GM23248 (cell line): ENCODE results near the gene OOSP3. TPM values are rescaled to one million over a fixed set of nuclear protein-coding genes. Genes with fewer than 3 reads are reported as not detected.

ENCODE experiments used
- DNase-seq: peaks from one replicate; pipeline ENCODE4 v3.0.0-alpha.2; 2015
- H2AFZ ChIP-seq: fragments of 200-600 bp; sonication (generic); 2 replicates; pipeline ENCODE4 v1.6.1; 2016; ENCODE audit warnings: antibody characterized with exemption
- H3F3A ChIP-seq: fragments of 200-600 bp; sonication (generic); 2 replicates; pipeline ENCODE4 v1.6.1; 2016; ENCODE audit warnings: mild to moderate bottlenecking, antibody characterized with exemption, mixed run types; ENCODE audit not compliant: insufficient read depth
- H3K27ac ChIP-seq: fragments of 200-600 bp; sonication (generic); 2 replicates; pipeline ENCODE4 v1.5.1; 2016; ENCODE audit warnings: mild to moderate bottlenecking
- H3K27me3 ChIP-seq: fragments of 200-600 bp; sonication (generic); replicated peaks from 2 replicates; pipeline ENCODE4 v1.6.1; 2016; ENCODE audit warnings: mild to moderate bottlenecking; ENCODE audit not compliant: insufficient read depth
- H3K36me3 ChIP-seq: fragments of 200-600 bp; sonication (generic); 2 replicates; pipeline ENCODE4 v1.6.1; 2016; ENCODE audit warnings: low read depth, mild to moderate bottlenecking
- H3K4me1 ChIP-seq: fragments of 200-600 bp; sonication (generic); 2 replicates; pipeline ENCODE4 v1.6.1; 2016; ENCODE audit warnings: mild to moderate bottlenecking; ENCODE audit not compliant: insufficient read depth
- H3K4me2 ChIP-seq: fragments of 200-600 bp; sonication (generic); one replicate; pipeline ENCODE4 v1.6.1; 2016; ENCODE audit warnings: mild to moderate bottlenecking; ENCODE audit not compliant: unreplicated experiment
- H3K4me3 ChIP-seq: fragments of 200-600 bp; sonication (generic); 2 replicates; pipeline ENCODE4 v1.5.1; 2016; ENCODE audit warnings: mild to moderate bottlenecking
- H3K79me2 ChIP-seq: fragments of 200-600 bp; sonication (generic); 2 replicates; pipeline ENCODE4 v1.6.1; 2016; ENCODE audit warnings: mild to moderate bottlenecking; ENCODE audit not compliant: insufficient read depth
- H3K9ac ChIP-seq: fragments of 200-600 bp; sonication (generic); 2 replicates; pipeline ENCODE4 v1.6.1; 2016; ENCODE audit warnings: mild to moderate bottlenecking
- H3K9me2 ChIP-seq: fragments of 200-600 bp; sonication (generic); 2 replicates; pipeline ENCODE4 v1.6.1; 2016; ENCODE audit warnings: mixed run types, mild to moderate bottlenecking, moderate library complexity; ENCODE audit not compliant: insufficient read depth
- H3K9me3 ChIP-seq: fragments of 200-600 bp; sonication (generic); one replicate; pipeline ENCODE4 v1.6.1; 2017; ENCODE audit warnings: low read depth
- H4K20me1 ChIP-seq: fragments of 200-600 bp; sonication (generic); 2 replicates; pipeline ENCODE4 v1.6.0; 2016; ENCODE audit not compliant: insufficient read depth
- EZH2 ChIP-seq: fragments of 200-600 bp; sonication (generic); IDR thresholded peaks from 2 replicates; pipeline ENCODE4 v1.6.1; 2018; ENCODE audit warnings: antibody characterized with exemption, mild to moderate bottlenecking; ENCODE audit not compliant: insufficient read depth, poor library complexity, severe bottlenecking
- EZH2phosphoT487 ChIP-seq: fragments of 200-600 bp; sonication (generic); IDR thresholded peaks from 2 replicates; pipeline ENCODE4 v1.6.1; 2018; ENCODE audit warnings: antibody characterized with exemption, moderate library complexity, mild to moderate bottlenecking, low read depth; ENCODE audit not compliant: insufficient read depth
- WGBS, 2 experiments: methylation state at CpG; one replicate each; pipeline ENCODE4 v1.1.6; 2015 to 2017; ENCODE audit warnings: low lambda C conversion rate in 2 of 2, low coverage in 1 of 2; ENCODE audit errors: missing lambda C conversion rate in 2 of 2; 5-methylcytosine and 5-hydroxymethylcytosine counted together
- in situ Hi-C: fragments of 300-500 bp; cut with MboI; formaldehyde crosslinking; loops from 2 replicates; pipeline ENCODE4 v1.15.0; 2020
- polyA plus RNA-seq: library from polyadenylated mRNA; unstranded; fragments of >200 nt; fragmentation: Nextera tagmentation; extraction: Ambion mirVana; gene quantifications from 2 replicates; pipeline ENCODE4 v1.2.1, GENCODE V29; 2016
- total RNA-seq: library from RNA; depleted of rRNA; stranded (reverse); fragments of >200 nt; shearing (Covaris generic); gene quantifications from 2 replicates; pipeline ENCODE4 v1.2.3, GENCODE V29; 2014; rRNA removed

The OOSP3 gene
- total and polyA plus RNA-seq, 2 experiments from 2014 or later: not detected

DNA sequence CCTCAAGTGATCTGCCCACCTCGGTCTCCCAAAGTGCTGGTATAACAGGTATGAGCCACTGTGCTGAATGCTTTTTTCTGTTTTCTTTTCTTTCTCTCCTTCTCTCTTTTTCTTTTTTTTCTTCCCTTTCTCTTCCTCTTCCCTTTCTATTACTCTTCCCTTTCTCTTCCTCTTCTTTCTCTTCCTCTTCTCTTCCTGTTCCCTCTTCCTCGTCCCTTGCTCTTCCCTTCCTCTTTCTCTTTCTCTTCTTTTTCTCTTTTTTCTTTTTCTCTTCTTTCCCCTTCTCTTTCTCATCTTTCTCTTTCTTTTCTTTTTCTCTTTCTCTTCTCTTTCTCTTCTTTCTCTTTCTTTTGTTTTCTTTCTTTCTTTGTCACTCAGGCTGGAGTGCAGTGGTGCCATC is 60.9 kb downstream of the OOSP3 start:
- Histone ChIP-seq H3K9ac (no peak overlapping the region), H3F3A (no peaks in the 10 kb centered on the region), H3K79me2 (no peaks in the 10 kb centered on the region), H3K27ac (no peak overlapping the region), H3K27me3 (no peaks in the 10 kb centered on the region), H3K4me1 (no peaks in the 10 kb centered on the region), H2AFZ (no peak overlapping the region), H3K4me2 (no peak overlapping the region), H3K4me3 (no peak overlapping the region), H4K20me1 (no peaks in the 10 kb centered on the region), H3K9me2 (no peaks in the 10 kb centered on the region), H3K9me3 (no peaks in the 10 kb centered on the region), H3K36me3 (no peaks in the 10 kb centered on the region)
- in situ Hi-C loops: no loop called here
- TF ChIP-seq EZH2phosphoT487: no peak
- TF ChIP-seq EZH2: no peak
- WGBS, 2 experiments: 3 to 19% methylated on average over 2 of the region's 2 CpGs
- no peak for DNase-seq

DNA sequence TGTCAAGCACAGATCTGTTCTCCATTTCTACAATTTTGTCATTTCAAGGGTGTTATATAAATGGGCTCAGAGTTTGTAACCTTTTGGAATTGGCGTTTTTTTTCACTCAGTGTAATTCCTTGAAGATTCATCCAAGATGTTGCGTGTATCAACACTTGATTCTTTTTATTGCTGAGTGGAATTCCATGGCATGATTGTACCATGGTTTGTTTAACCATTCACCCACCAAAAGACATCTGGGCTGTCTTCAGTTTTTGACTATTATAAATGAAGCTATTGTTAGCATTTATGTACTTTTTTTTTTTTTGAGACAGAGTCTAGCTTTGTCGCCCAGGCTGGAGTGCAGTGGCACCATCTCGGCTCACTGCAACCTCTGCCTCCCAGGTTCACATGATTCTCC is 62.5 kb downstream of the OOSP3 start:
- Histone ChIP-seq H4K20me1 (no peaks in the 10 kb centered on the region), H3K27me3 (no peaks in the 10 kb centered on the region), H3K4me1 (no peaks in the 10 kb centered on the region), H2AFZ (no peak overlapping the region), H3K9me3 (no peaks in the 10 kb centered on the region), H3K79me2 (no peaks in the 10 kb centered on the region), H3K4me3 (no peak overlapping the region), H3K36me3 (no peaks in the 10 kb centered on the region), H3K9ac (no peak overlapping the region), H3K27ac (no peak overlapping the region), H3K9me2 (no peaks in the 10 kb centered on the region), H3F3A (no peaks in the 10 kb centered on the region), H3K4me2 (no peak overlapping the region)
- 17 to 29% methylated on average over 4 of the region's 4 CpGs for WGBS, 2 experiments
- TF ChIP-seq EZH2: no peak
- no peak for DNase-seq
- in situ Hi-C loops: no loop called here

DNA sequence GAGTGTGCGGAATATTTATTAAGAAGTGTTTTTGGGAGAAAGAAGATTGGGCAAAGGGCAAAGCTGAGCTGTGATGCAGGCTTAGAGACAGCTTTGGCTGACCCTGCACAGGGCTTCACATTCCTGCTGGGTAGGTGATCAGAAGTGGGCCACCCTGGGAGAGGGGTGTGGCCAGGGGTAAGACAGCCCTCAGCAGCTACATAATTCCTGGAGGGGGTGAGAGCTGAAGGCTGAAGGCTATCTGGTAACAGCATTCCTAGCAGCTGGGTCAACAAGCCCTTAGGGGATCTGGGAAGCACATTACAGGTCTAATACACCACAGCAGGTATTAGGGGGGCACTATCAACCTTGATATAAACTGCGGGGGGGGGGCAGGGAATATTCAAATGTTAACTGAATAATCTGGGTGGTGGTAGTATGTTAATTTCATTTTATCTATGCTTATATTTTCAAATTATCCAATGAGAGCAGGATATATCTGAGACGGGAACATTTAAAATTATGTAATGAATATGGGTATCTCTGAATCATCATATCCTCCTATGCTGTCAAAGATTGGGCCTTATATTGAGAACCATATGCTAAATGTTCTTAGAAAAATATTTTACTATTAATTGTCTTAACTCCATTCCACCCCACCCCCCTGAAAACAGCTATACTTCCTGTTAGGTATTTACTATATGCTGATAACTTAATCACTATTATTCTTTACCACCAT is 65.6 kb downstream of the OOSP3 start:
- DNase-seq: no peak
- TF ChIP-seq EZH2: no peak
- no peak for TF ChIP-seq EZH2phosphoT487
- H2AFZ ChIP-seq: no peak overlapping the region
- no peak overlapping the region for H3K4me3 ChIP-seq
- no peaks in the 10 kb centered on the region for H3K79me2 ChIP-seq
- H3K4me2 ChIP-seq: no peak overlapping the region
- no peaks in the 10 kb centered on the region for H3K9me2 ChIP-seq
- H4K20me1 ChIP-seq: no peaks in the 10 kb centered on the region
- WGBS, 2 experiments: 31 to 33% methylated on average over 3 of the region's 3 CpGs
- no peaks in the 10 kb centered on the region for H3K36me3 ChIP-seq
- no peaks in the 10 kb centered on the region for H3K27me3 ChIP-seq
- H3K27ac ChIP-seq: no peak overlapping the region
- H3K4me1 ChIP-seq: no peaks in the 10 kb centered on the region
- no peaks in the 10 kb centered on the region for H3F3A ChIP-seq
- no peak overlapping the region for H3K9ac ChIP-seq
- no peaks in the 10 kb centered on the region for H3K9me3 ChIP-seq
- in situ Hi-C loops: no loop called here

DNA sequence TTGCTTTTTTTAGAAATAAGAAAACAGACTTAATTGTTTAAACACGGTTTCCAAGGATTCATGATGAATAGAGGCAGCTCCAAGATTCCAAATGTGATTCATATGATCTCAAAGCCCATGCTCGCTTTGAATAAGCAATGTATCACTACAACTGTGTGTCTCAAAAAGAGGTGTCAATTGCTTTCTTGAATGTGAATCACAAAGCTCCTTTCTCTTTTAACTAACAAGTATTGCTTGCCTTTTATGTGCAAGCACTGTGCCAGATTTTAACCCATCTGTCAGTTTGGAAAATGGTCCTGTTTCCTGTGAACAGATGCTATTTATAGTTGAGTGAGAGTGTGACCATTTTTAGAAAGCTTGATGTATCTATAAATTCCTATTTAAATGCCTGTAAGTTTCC is 66.1 kb downstream of the OOSP3 start:
- Histone ChIP-seq H3K27me3 (no peaks in the 10 kb centered on the region), H3F3A (no peaks in the 10 kb centered on the region), H3K4me3 (no peak overlapping the region), H3K4me2 (no peak overlapping the region), H3K27ac (no peak overlapping the region), H3K36me3 (no peaks in the 10 kb centered on the region), H3K9me2 (no peaks in the 10 kb centered on the region), H3K4me1 (no peaks in the 10 kb centered on the region), H3K9me3 (no peaks in the 10 kb centered on the region), H2AFZ (no peak overlapping the region), H3K79me2 (no peaks in the 10 kb centered on the region), H3K9ac (no peak overlapping the region), H4K20me1 (no peaks in the 10 kb centered on the region)
- WGBS, 2 experiments: 0% methylated on average over 2 of the region's 2 CpGs
- no peak for DNase-seq
- in situ Hi-C loops: no loop called here
- TF ChIP-seq EZH2 (no peak), EZH2phosphoT487 (no peak)

Other genes starting within 250 kb of the OOSP3 start
- 9.6 and 12.5 TPM in 2 replicates for gene PATL1, start 209.7 kb upstream of the OOSP3 start, total RNA-seq
- 8.5 and 10.7 TPM in 2 replicates for gene PATL1, start 209.7 kb upstream of the OOSP3 start, polyA plus RNA-seq
- gene OR10V1, start 164.9 kb upstream of the OOSP3 start, total RNA-seq: not detected in 2 replicates
- gene OR10V1, start 164.9 kb upstream of the OOSP3 start, polyA plus RNA-seq: not detected in 2 replicates
- 9.3 and 10.5 TPM in 2 replicates for gene STX3, start 123.4 kb upstream of the OOSP3 start, total RNA-seq
- 5.6 and 6.3 TPM in 2 replicates for gene STX3, start 123.4 kb upstream of the OOSP3 start, polyA plus RNA-seq
- gene MRPL16, start 68.0 kb upstream of the OOSP3 start, total RNA-seq: 43.6 and 49.3 TPM in 2 replicates
- 65.1 and 67.4 TPM in 2 replicates for gene MRPL16, start 68.0 kb upstream of the OOSP3 start, polyA plus RNA-seq
- not detected in 2 replicates for gene CBLIF, start 33.3 kb upstream of the OOSP3 start, total RNA-seq
- gene CBLIF, start 33.3 kb upstream of the OOSP3 start, polyA plus RNA-seq: not detected in 2 replicates
- gene TCN1, start 12.3 kb upstream of the OOSP3 start, total RNA-seq: not detected in 2 replicates
- not detected in 2 replicates for gene TCN1, start 12.3 kb upstream of the OOSP3 start, polyA plus RNA-seq
- not detected in 2 replicates for gene OOSP1, start 59.6 kb downstream of the OOSP3 start, total RNA-seq
- not detected in 2 replicates for gene OOSP1, start 59.6 kb downstream of the OOSP3 start, polyA plus RNA-seq
- not detected in 2 replicates for gene OOSP4A, start 85.3 kb downstream of the OOSP3 start, total RNA-seq
- gene OOSP4A, start 85.3 kb downstream of the OOSP3 start, polyA plus RNA-seq: not detected in 2 replicates
- gene OOSP4B, start 138.4 kb downstream of the OOSP3 start, total RNA-seq: not detected in 2 replicates
- gene OOSP4B, start 138.4 kb downstream of the OOSP3 start, polyA plus RNA-seq: not detected in 2 replicates
- gene OOSP2, start 161.6 kb downstream of the OOSP3 start, total RNA-seq: not detected in 2 replicates
- not detected in 2 replicates for gene OOSP2, start 161.6 kb downstream of the OOSP3 start, polyA plus RNA-seq
- not detected in 2 replicates for gene MS4A3, start 177.9 kb downstream of the OOSP3 start, total RNA-seq
- not detected in 2 replicates for gene MS4A3, start 177.9 kb downstream of the OOSP3 start, polyA plus RNA-seq
- not detected in 2 replicates for gene MS4A2, start 209.9 kb downstream of the OOSP3 start, total RNA-seq
- not detected in 2 replicates for gene MS4A2, start 209.9 kb downstream of the OOSP3 start, polyA plus RNA-seq